ENCODE results near the gene TXNDC11. TPM values are rescaled to one million over a fixed set of nuclear protein-coding genes. Genes with fewer than 3 reads are reported as not detected.

TXNDC11 gene
- polyA plus RNA-seq, 1 experiment: 45.1 TPM

DNA sequence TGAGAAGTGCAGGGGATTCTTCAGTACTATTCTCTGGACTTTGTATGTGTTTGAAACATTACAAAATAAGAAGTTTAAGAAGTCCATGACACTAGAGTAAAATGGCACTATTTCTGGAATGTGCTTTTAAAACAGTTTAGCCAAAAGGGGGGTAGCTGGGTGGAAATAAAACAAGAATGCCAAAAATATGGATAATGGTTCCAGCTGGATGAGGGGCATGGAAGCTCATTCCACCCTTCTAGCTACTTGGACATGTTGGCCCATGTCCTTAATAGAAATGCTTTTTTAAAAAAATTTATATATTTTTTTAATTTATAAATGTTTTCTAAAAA, 41.3 kb upstream of the TXNDC11 start:
- no peak for DNase-seq (ENCODE audit: low read depth)
- POLR2A ChIA-PET: interaction anchor here (0.8 kb wide), 1 partner anchor 9 kb away, joined by 3 read pairs; no protein-coding TSS in a partner anchor
- CTCF ChIA-PET: interaction anchor here (2.3 kb wide), 1 partner anchor 13 kb away, joined by 9 read pairs; the partner anchor contains the start of gene ZC3H7A
- no peak overlapping the region for H3K4me3 ChIP-seq (ENCODE audit: low read depth, low read length)
- TF ChIP-seq, protein P1, sequence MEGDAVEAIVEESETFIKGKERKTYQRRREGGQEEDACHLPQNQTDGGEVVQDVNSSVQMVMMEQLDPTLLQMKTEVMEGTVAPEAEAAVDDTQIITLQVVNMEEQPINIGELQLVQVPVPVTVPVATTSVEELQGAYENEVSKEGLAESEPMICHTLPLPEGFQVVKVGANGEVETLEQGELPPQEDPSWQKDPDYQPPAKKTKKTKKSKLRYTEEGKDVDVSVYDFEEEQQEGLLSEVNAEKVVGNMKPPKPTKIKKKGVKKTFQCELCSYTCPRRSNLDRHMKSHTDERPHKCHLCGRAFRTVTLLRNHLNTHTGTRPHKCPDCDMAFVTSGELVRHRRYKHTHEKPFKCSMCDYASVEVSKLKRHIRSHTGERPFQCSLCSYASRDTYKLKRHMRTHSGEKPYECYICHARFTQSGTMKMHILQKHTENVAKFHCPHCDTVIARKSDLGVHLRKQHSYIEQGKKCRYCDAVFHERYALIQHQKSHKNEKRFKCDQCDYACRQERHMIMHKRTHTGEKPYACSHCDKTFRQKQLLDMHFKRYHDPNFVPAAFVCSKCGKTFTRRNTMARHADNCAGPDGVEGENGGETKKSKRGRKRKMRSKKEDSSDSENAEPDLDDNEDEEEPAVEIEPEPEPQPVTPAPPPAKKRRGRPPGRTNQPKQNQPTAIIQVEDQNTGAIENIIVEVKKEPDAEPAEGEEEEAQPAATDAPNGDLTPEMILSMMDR (IDR thresholded peaks at IDR 0.05; ENCODE audit: insufficient read depth, low read depth, low read length): no peak
- 0 out of 2 replicates have a peak, but pooled peaks cover 1% of the 10 kb centered on the region for H3K36me3 ChIP-seq (ENCODE audit: control insufficient read depth, insufficient read depth, low read length)
- H3K27me3 ChIP-seq (ENCODE audit: control insufficient read depth, insufficient read depth, low read length): no peaks in the 10 kb centered on the region

DNA sequence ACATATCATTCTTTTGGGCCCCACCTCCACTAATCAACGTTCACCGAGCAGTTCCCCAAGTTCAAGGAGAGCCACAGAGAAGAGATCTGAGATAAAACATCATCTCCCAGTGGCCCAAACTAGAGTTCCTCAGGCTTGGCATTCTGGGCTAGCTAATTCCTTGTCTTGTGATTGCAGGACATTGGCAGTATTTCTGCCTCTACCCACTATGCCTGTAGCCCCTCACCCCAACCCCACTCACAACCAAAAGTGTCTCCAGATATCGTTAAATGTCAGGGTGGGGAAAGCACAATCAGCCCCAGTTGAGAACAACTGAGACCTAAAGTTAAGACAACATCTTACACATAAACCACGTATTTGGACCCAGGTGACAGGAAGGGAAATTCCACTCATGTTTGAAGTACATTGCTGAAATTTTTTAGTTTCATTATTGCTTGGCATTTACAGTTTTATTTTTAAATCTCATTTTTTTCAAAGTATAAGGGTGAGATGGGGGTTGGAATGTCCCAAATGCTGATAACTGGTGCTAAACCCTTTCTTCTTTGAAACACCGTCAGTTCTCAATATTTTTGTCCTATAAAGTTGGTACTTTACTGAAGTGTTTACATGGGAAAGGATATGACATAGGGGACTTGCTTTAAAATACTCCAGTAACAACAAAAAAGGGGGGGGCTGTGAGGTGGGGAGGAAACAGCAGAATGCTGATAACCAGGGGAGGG, 40.8 kb upstream of the TXNDC11 start:
- no peaks in the 10 kb centered on the region for H3K27me3 ChIP-seq (ENCODE audit: control insufficient read depth, insufficient read depth, low read length)
- 0 out of 2 replicates have a peak, but pooled peaks cover 1% of the 10 kb centered on the region for H3K36me3 ChIP-seq (ENCODE audit: control insufficient read depth, insufficient read depth, low read length)
- TF ChIP-seq, protein P1 (IDR thresholded peaks at IDR 0.05; ENCODE audit: insufficient read depth, low read depth, low read length): no peak
- no peak for DNase-seq (ENCODE audit: low read depth)
- H3K4me3 ChIP-seq (ENCODE audit: low read depth, low read length): peak overlapping the region; percentile 6; the same call in 1 of the 2 replicates
- CTCF ChIA-PET: interaction anchor here (0.6 to 2.3 kb wide), 4 partner anchors 12 to 69 kb away, joined by 3 to 9 read pairs (median 6); partner anchors contain the start of gene ZC3H7A
- POLR2A ChIA-PET: interaction anchor here (0.6 to 0.8 kb wide), 2 partner anchors 9 to 41 kb away, joined by 3 read pairs; partner anchors contain the start of gene TXNDC11

DNA sequence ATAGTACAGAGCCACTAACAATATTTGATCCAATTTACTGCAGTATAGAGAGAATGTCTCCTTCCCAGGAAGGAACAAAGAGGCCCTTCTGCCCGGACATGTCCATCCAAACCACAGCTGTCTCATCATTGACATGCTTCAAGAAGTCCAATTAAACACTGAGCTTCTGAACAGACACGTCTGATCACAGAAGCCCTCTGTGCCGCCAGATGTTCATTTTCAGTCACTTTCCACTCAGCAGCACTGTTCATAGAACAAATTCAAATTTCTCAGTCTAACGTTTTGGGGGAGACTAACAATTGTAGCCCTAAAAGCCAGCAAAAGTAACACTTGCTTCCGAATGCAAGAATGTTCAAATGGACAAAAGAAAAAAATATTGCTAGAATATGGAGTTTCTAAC, 39.1 kb upstream of the TXNDC11 start:
- ChIA-PET CTCF (interaction anchor here (1.9 kb wide), 1 partner anchor 16 kb away, joined by 8 read pairs; the partner anchor contains the start of gene ZC3H7A), POLR2A (interaction anchor here (0.9 kb wide), 1 partner anchor 15 kb away, joined by 3 read pairs; the partner anchor contains the start of gene ZC3H7A)
- peaks cover 3% of the 10 kb centered on the region; the same call in 1 of the 2 replicates for H3K36me3 ChIP-seq (ENCODE audit: control insufficient read depth, insufficient read depth, low read length)
- H3K4me3 ChIP-seq (ENCODE audit: low read depth, low read length): no peak overlapping the region
- TF ChIP-seq, protein P1 (IDR thresholded peaks at IDR 0.05; ENCODE audit: insufficient read depth, low read depth, low read length): no peak
- no peaks in the 10 kb centered on the region for H3K27me3 ChIP-seq (ENCODE audit: control insufficient read depth, insufficient read depth, low read length)
- DNase-seq (ENCODE audit: low read depth): no peak

DNA sequence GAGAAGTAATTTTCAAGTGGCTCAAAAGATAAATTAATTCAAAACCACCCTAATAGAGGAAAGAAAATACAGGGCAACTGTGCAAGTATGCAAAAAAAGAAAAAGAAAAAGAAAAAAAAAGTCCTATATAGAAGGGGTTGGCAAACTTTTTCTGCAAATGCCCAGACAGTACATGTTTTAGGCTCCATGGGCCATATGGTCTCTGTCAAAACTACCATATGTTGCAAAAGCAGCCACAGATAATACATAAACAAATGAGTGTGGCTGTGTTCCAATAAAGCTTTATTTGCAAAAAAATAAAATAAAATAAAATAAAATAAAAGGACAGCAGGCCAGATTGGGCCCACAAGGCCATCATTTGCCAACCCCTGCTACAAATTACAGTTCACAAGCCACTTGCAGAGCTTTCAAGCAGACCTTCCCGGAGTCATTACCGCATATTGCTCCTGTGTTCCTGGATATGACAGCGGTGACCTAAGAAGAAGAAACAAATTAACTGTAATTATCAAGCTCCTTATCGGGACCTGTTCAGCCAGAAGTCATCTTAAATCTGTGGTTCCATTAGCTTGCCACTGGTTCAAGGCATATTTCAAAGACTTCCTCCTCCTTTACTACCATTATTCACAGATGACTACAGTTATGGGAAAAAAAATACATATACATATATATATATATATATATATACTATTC, 38.5 kb upstream of the TXNDC11 start:
- Histone ChIP-seq H3K4me3 (ENCODE audit: low read depth, low read length) (no peak overlapping the region), H3K27me3 (ENCODE audit: control insufficient read depth, insufficient read depth, low read length) (no peaks in the 10 kb centered on the region), H3K36me3 (ENCODE audit: control insufficient read depth, insufficient read depth, low read length) (peaks cover 4% of the 10 kb centered on the region)
- ChIA-PET CTCF (interaction anchor here (0.7 to 1.9 kb wide), 3 partner anchors 16 to 17 kb away, joined by 3 to 8 read pairs (median 3); partner anchors contain the start of gene ZC3H7A), POLR2A (interaction anchor here (0.9 kb wide), 1 partner anchor 16 kb away, joined by 3 read pairs; the partner anchor contains the start of gene ZC3H7A)
- TF ChIP-seq, protein P1 (IDR thresholded peaks at IDR 0.05; ENCODE audit: insufficient read depth, low read depth, low read length): no peak
- no peak for DNase-seq (ENCODE audit: low read depth)

DNA sequence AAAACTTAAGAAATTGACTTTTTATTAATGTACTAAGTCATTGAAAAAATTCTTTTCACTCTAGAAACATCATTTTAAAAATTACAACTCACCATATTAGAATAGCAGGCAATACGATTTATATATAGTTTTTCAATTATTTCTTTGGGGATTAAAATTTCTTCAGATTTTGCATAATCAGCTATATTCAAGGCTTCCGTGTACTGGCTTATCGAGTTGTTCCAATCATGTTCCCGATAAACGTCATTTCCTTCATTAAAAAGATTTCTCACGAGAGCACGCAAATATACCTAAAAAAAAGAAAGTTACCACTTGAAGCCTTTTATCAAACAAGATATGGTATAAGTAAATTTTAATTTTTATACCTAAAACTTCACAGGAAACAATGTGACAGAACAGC, 36.4 kb upstream of the TXNDC11 start:
- peaks cover 4% of the 10 kb centered on the region for H3K36me3 ChIP-seq (ENCODE audit: control insufficient read depth, insufficient read depth, low read length)

More for the DNA sequence above, 36.4 kb upstream of the TXNDC11 start:
- DNase-seq (ENCODE audit: low read depth): no peak
- H3K27me3 ChIP-seq (ENCODE audit: control insufficient read depth, insufficient read depth, low read length): no peaks in the 10 kb centered on the region
- CTCF ChIA-PET: interaction anchor here (0.6 to 1.0 kb wide), 2 partner anchors 18 to 820 kb away, joined by 3 to 4 read pairs; no protein-coding TSS in a partner anchor
- POLR2A ChIA-PET: no interaction called here
- no peak overlapping the region for H3K4me3 ChIP-seq (ENCODE audit: low read depth, low read length)
- TF ChIP-seq, protein P1 (IDR thresholded peaks at IDR 0.05; ENCODE audit: insufficient read depth, low read depth, low read length): no peak

All from BJ (cell line).